Left hindlimb (tissue), 1 donor: ENCODE results near the gene SDF4.
"Not testable (repeated sequence)": the region's sequence is repeated elsewhere in the genome, so short reads cannot be mapped to it uniquely, and the experiment has no call there.

ENCODE experiments used
- DNase-seq: peaks from one replicate; pipeline ENCODE4 v3.0.0-alpha.2; 2018

The SDF4 gene

GRCh38 chr1:1176063-1176761 is 55.6 kb downstream of the SDF4 start:
- not testable (repeated sequence) for DNase-seq

GRCh38 chr1:1175221-1176062 is 56.4 kb downstream of the SDF4 start:
- DNase-seq: no peak

- peak; percentile 34 for DNase-seq
These were observed 57.9 kb downstream of the SDF4 start, which contains the start of gene TTLL10 for GRCh38 chr1:1173793-1174415. TSS of gene TTLL10 (plus strand) at chr1:1173880. CDS start at chr1:1179216, 5,336 bp downstream.

- no peak for DNase-seq
These were observed 58.6 kb downstream of the SDF4 start for GRCh38 chr1:1173061-1173792.

GRCh38 chr1:1171546-1172340 is 60.1 kb downstream of the SDF4 start:
- no peak for DNase-seq

GRCh38 chr1:1171161-1171545 is 60.6 kb downstream of the SDF4 start:
- DNase-seq: no peak

- DNase-seq: no peak
These were observed 61.3 kb downstream of the SDF4 start for GRCh38 chr1:1170215-1171091.

- no peak for DNase-seq
These were observed 62.2 kb downstream of the SDF4 start for GRCh38 chr1:1169429-1170214.

- peak; percentile 23 for DNase-seq
These were observed 63.1 kb downstream of the SDF4 start for GRCh38 chr1:1168451-1169411.

GRCh38 chr1:1167841-1168450 is 63.9 kb downstream of the SDF4 start:
- no peak for DNase-seq

GRCh38 chr1:1167398-1167821 is 64.4 kb downstream of the SDF4 start:
- peak; percentile 24 for DNase-seq
